ENCODE results near the gene NAT14.
"Not testable (repeated sequence)": the region's sequence is repeated elsewhere in the genome, so short reads cannot be mapped to it uniquely, and the experiment has no call there.

NAT14 gene

GRCh38 chr19:55486971-55487923, 2.3 kb downstream of the NAT14 start:
- DNase-seq (ENCODE audit: low read depth, low spot score) = no peak

GRCh38 chr19:55487924-55488687, 3.1 kb downstream of the NAT14 start, which contains the start of gene SSC5D:
Gene SSC5D (plus strand): TSS chr19:55488436. CDS start chr19:55488590, 154 bp downstream.
- DNase-seq (ENCODE audit: low read depth, low spot score) = no peak

- DNase-seq (ENCODE audit: low read depth, low spot score) = no peak
These were observed 4.2 kb downstream of the NAT14 start for GRCh38 chr19:55488986-55489710.

- no peak for DNase-seq (ENCODE audit: low read depth, low spot score)
These were observed 4.9 kb downstream of the NAT14 start for GRCh38 chr19:55489711-55490477.

- DNase-seq (ENCODE audit: low read depth, low spot score) = no peak
These were observed 5.8 kb downstream of the NAT14 start for GRCh38 chr19:55490478-55491432.

- DNase-seq (ENCODE audit: low read depth, low spot score) = no peak
These were observed 6.8 kb downstream of the NAT14 start for GRCh38 chr19:55491546-55492360.

GRCh38 chr19:55492362-55492944, 7.5 kb downstream of the NAT14 start:
- DNase-seq (ENCODE audit: low read depth, low spot score) = no peak

- no peak for DNase-seq (ENCODE audit: low read depth, low spot score)
These were observed 8.2 kb downstream of the NAT14 start for GRCh38 chr19:55493052-55493644.

GRCh38 chr19:55493645-55494171, 8.7 kb downstream of the NAT14 start:
- no peak for DNase-seq (ENCODE audit: low read depth, low spot score)

GRCh38 chr19:55494172-55494761, 9.3 kb downstream of the NAT14 start:
- no peak for DNase-seq (ENCODE audit: low read depth, low spot score)

GRCh38 chr19:55495646-55496349, 10.8 kb downstream of the NAT14 start:
- no peak for DNase-seq (ENCODE audit: low read depth, low spot score)

- DNase-seq (ENCODE audit: low read depth, low spot score) = not testable (repeated sequence)
These were observed 11.8 kb downstream of the NAT14 start for GRCh38 chr19:55496820-55497219.

GRCh38 chr19:55497763-55498162, 12.8 kb downstream of the NAT14 start:
- DNase-seq (ENCODE audit: low read depth, low spot score) = no peak

GRCh38 chr19:55498246-55498840, 13.4 kb downstream of the NAT14 start:
- no peak for DNase-seq (ENCODE audit: low read depth, low spot score)

GRCh38 chr19:55500368-55500952, 15.5 kb downstream of the NAT14 start:
- DNase-seq (ENCODE audit: low read depth, low spot score) = no peak
